Esophagus (tissue), 2 donors: ENCODE data around the gene SNX14. TPM values are rescaled to one million over a fixed set of nuclear protein-coding genes. Genes with fewer than 3 reads are reported as not detected.

Experiments
- H3K27ac ChIP-seq, 2 donors: one replicate each; pipeline ENCODE4 v1.5.1; 2013; ENCODE audit warnings: low read depth in 2 of 2, mild to moderate bottlenecking in 2 of 2, inconsistent platforms in 1 of 2, low read length in 1 of 2, moderate library complexity in 1 of 2
- H3K27me3 ChIP-seq, 2 donors: one replicate each; pipeline ENCODE4 v1.6.1; 2013; ENCODE audit warnings: low read length in 2 of 2, control low read depth in 1 of 2, mild to moderate bottlenecking in 1 of 2; ENCODE audit not compliant: insufficient read depth in 2 of 2, control insufficient read depth in 1 of 2
- H3K36me3 ChIP-seq, 2 donors: one replicate each; pipeline ENCODE4 v1.6.1; 2013; ENCODE audit warnings: low read length in 1 of 2; ENCODE audit not compliant: control insufficient read depth in 2 of 2, insufficient read depth in 2 of 2
- H3K4me1 ChIP-seq, 2 donors: one replicate each; pipeline ENCODE4 v1.6.1; 2013; ENCODE audit warnings: low read length in 1 of 2; ENCODE audit not compliant: control insufficient read depth in 2 of 2, insufficient read depth in 2 of 2
- H3K4me3 ChIP-seq, 2 donors: one replicate each; pipeline ENCODE4 v1.5.1; 2013; ENCODE audit warnings: low read length in 2 of 2, mild to moderate bottlenecking in 2 of 2, low read depth in 1 of 2, moderate library complexity in 1 of 2
- H3K9me3 ChIP-seq, 2 donors: one replicate each; pipeline ENCODE4 v1.6.1; 2013; ENCODE audit warnings: mild to moderate bottlenecking in 2 of 2, low read depth in 1 of 2, low read length in 1 of 2, moderate library complexity in 1 of 2; ENCODE audit not compliant: control insufficient read depth in 2 of 2, insufficient read depth in 1 of 2
- WGBS, 2 donors: extraction: QIAGEN DNeasy Blood & Tissue Kit; methylation state at CpG; one replicate each; pipeline ENCODE4 v1.1.7; 2013; 5-methylcytosine and 5-hydroxymethylcytosine counted together
- polyA plus RNA-seq, 2 donors: library from polyadenylated mRNA; stranded (reverse); fragments of 200-250 nt; gene quantifications; one replicate each; pipeline ENCODE4 v1.2.3, GENCODE V29; 2013
- donor health status: healthy with polysubstance abuse.
- donor health status: Bipolar disorder and iron deficiency.

The SNX14 gene
- polyA plus RNA-seq, 2 donors, result 26.2 to 47.7 TPM

GRCh38 chr6:85460921-85461797 is 132.5 kb downstream of the SNX14 start:
- 49 to 58% methylated on average over 4 of the region's 4 CpGs for WGBS, 2 donors
- Histone ChIP-seq H3K4me3 (no peak overlapping the region), H3K4me1 (peaks cover 4 to 10% of the 10 kb centered on the region in 2 donors), H3K9me3 (no peaks in the 10 kb centered on the region), H3K27ac (peak overlapping the region in 1 of 2 donors; percentile 44), H3K36me3 (no peaks in the 10 kb centered on the region), H3K27me3 (no peaks in the 10 kb centered on the region)

- no peaks in the 10 kb centered on the region for H3K27me3 ChIP-seq
- H3K27ac ChIP-seq, result peak overlapping the region in 1 of 2 donors; percentile 18
- no peak overlapping the region for H3K4me3 ChIP-seq
- no peaks in the 10 kb centered on the region for H3K9me3 ChIP-seq
- WGBS, 2 donors, result 63 to 67% methylated on average over 4 of the region's 4 CpGs
- peaks cover 2 to 10% of the 10 kb centered on the region in 2 donors for H3K4me1 ChIP-seq
- H3K36me3 ChIP-seq, result no peaks in the 10 kb centered on the region
Measured at GRCh38 chr6:85460154-85460920, 133.3 kb downstream of the SNX14 start.

- no peaks in the 10 kb centered on the region for H3K36me3 ChIP-seq
- H3K4me3 ChIP-seq, result no peak overlapping the region
- H3K27ac ChIP-seq, result no peak overlapping the region
- peaks cover 1 to 10% of the 10 kb centered on the region in 2 donors for H3K4me1 ChIP-seq
- whole genome bisulfite sequencing, 2 donors, result 22 to 46% methylated on average over 4 of the region's 4 CpGs
- H3K9me3 ChIP-seq, result no peaks in the 10 kb centered on the region
- no peaks in the 10 kb centered on the region for H3K27me3 ChIP-seq
Measured at GRCh38 chr6:85459224-85459901, 134.3 kb downstream of the SNX14 start.

- no peak overlapping the region for H3K27ac ChIP-seq
- no peaks in the 10 kb centered on the region for H3K9me3 ChIP-seq
- no peaks in the 10 kb centered on the region for H3K27me3 ChIP-seq
- WGBS, 2 donors, result 37 to 59% methylated on average over 3 of the region's 3 CpGs
- no peaks in the 10 kb centered on the region for H3K36me3 ChIP-seq
- H3K4me1 ChIP-seq, result peaks cover 0 to 8% of the 10 kb centered on the region in 2 donors
- no peak overlapping the region for H3K4me3 ChIP-seq
Measured at GRCh38 chr6:85458782-85459181, 134.9 kb downstream of the SNX14 start.

GRCh38 chr6:85458184-85458583 is 135.5 kb downstream of the SNX14 start:
- Histone ChIP-seq H3K9me3 (no peaks in the 10 kb centered on the region), H3K27me3 (no peaks in the 10 kb centered on the region), H3K27ac (peak overlapping the region in 1 of 2 donors; percentile 18), H3K36me3 (no peaks in the 10 kb centered on the region), H3K4me1 (peaks cover 0 to 8% of the 10 kb centered on the region in 2 donors), H3K4me3 (no peak overlapping the region)
- WGBS, 2 donors, result 47 to 57% methylated on average over 2 of the region's 2 CpGs

- H3K4me3 ChIP-seq, result no peak overlapping the region
- 88 to 91% methylated on average over 4 of the region's 4 CpGs for WGBS, 2 donors
- no peak overlapping the region for H3K27ac ChIP-seq
- no peaks in the 10 kb centered on the region for H3K27me3 ChIP-seq
- H3K9me3 ChIP-seq, result no peaks in the 10 kb centered on the region
- H3K36me3 ChIP-seq, result no peaks in the 10 kb centered on the region
- H3K4me1 ChIP-seq, result peaks cover 0 to 4% of the 10 kb centered on the region in 2 donors
Measured at GRCh38 chr6:85456782-85457181, 136.9 kb downstream of the SNX14 start.

Other genes starting within 250 kb of the SNX14 start
- 1 to 10 TPM in 1 of 2 donors, under 1 TPM in 1; 0.51 to 1.3 TPM for gene NT5E, start 143.8 kb downstream of the SNX14 start, polyA plus RNA-seq
- gene SYNCRIP, start 49.0 kb upstream of the SNX14 start, polyA plus RNA-seq, result 10 to 100 TPM; 34.2 to 56.3 TPM